Measurements from ENCODE around the gene ARL15. TPM values are rescaled to one million over a fixed set of nuclear protein-coding genes. Genes with fewer than 3 reads are reported as not detected.

The ARL15 gene
- total RNA-seq, 1 experiment from 2014 or later = 140 TPM

DNA sequence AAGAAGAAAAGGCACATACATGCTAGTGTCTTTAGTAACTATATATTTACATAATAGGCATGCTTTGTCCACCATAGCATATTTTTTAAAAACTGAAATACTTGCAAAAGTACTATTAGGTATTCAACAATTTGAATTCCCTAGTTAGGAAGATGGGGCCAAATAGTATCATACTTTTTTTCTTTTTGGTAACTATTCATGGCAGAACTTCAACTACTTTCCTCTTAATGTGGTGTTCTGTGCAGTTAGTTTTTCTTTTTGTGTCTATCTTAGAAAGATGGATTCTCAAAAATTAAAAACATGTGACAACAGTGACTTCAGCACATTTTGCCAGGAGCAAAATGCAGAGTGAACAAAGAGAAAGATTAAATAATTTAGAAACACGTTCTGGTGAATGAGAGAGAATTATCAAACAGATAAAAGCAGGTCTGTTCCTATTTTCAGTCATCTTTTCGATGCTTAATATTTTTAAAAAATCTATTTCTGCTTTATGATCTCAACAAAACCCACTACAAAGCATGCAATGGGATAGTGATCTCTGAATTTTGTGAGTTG lies 341.1 kb downstream of the ARL15 start:
- Mint-ChIP-seq H3K27me3 (ENCODE audit: insufficient read depth, unreplicated experiment) (no peaks in the 10 kb centered on the region), H3K27ac (ENCODE audit: unreplicated experiment) (no peak overlapping the region), H3K4me3 (ENCODE audit: unreplicated experiment) (no peak overlapping the region), H3K4me1 (ENCODE audit: low read depth, unreplicated experiment) (no peaks in the 10 kb centered on the region), H3K36me3 (ENCODE audit: insufficient read depth, unreplicated experiment) (peaks cover 18% of the 10 kb centered on the region), H3K9me3 (ENCODE audit: unreplicated experiment) (no peaks in the 10 kb centered on the region)
- intact Hi-C loops (cut with micrococcal nuclease; ENCODE audit: unreplicated experiment) = no loop called here
- DNase-seq = no peak
- BruUV-seq (replicated peaks) = no TSS peak
- Histone ChIP-seq H3K36me3 (ENCODE audit: control insufficient read depth, insufficient read depth, low read length) (no peaks in the 10 kb centered on the region), H3K4me3 (ENCODE audit: low read depth, low read length) (no peak overlapping the region), H3K9me3 (no peaks in the 10 kb centered on the region), H3K4me1 (no peaks in the 10 kb centered on the region), H3K27me3 (replicated peaks; ENCODE audit: control insufficient read depth, insufficient read depth, low read length) (no peaks in the 10 kb centered on the region)
- CTCF ChIA-PET = no interaction called here
- TF ChIP-seq, protein P1, sequence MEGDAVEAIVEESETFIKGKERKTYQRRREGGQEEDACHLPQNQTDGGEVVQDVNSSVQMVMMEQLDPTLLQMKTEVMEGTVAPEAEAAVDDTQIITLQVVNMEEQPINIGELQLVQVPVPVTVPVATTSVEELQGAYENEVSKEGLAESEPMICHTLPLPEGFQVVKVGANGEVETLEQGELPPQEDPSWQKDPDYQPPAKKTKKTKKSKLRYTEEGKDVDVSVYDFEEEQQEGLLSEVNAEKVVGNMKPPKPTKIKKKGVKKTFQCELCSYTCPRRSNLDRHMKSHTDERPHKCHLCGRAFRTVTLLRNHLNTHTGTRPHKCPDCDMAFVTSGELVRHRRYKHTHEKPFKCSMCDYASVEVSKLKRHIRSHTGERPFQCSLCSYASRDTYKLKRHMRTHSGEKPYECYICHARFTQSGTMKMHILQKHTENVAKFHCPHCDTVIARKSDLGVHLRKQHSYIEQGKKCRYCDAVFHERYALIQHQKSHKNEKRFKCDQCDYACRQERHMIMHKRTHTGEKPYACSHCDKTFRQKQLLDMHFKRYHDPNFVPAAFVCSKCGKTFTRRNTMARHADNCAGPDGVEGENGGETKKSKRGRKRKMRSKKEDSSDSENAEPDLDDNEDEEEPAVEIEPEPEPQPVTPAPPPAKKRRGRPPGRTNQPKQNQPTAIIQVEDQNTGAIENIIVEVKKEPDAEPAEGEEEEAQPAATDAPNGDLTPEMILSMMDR (IDR thresholded peaks at IDR 0.05; ENCODE audit: insufficient read depth in 1 of 2, low read depth in 1 of 2, low read length in 1 of 2, severe bottlenecking in 1 of 2, unreplicated experiment in 1 of 2) = no peak
- POLR2A ChIA-PET = no interaction called here

DNA sequence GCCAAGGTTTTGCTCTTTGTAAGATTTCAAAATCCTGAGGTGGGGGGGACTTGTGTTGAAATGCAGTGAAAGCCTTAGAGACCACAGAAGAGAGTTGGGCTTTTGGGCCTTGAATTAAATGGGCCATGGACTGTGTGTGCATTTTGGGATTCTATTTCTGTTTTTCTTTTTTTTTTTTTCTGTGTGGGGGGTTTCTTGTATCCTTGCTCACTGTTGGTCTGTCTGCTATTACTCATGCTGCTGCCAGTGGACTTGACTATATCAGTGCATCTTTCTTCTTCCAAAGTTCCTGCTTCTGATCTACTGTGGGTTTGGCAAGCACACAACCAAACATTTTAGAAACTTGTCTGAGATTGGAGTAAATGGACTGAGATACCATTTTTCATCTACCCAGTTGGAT lies 344.9 kb downstream of the ARL15 start:
- TF ChIP-seq, protein P1 (IDR thresholded peaks at IDR 0.05; ENCODE audit: insufficient read depth in 1 of 2, low read depth in 1 of 2, low read length in 1 of 2, severe bottlenecking in 1 of 2, unreplicated experiment in 1 of 2) = no peak
- no peak for DNase-seq
- no TSS peak for BruUV-seq (replicated peaks)
- Histone ChIP-seq H3K9me3 (no peaks in the 10 kb centered on the region), H3K4me1 (no peaks in the 10 kb centered on the region), H3K36me3 (ENCODE audit: control insufficient read depth, insufficient read depth, low read length) (no peaks in the 10 kb centered on the region), H3K27me3 (replicated peaks; ENCODE audit: control insufficient read depth, insufficient read depth, low read length) (no peaks in the 10 kb centered on the region), H3K4me3 (ENCODE audit: low read depth, low read length) (no peak overlapping the region)
- Mint-ChIP-seq H3K27ac (ENCODE audit: unreplicated experiment) (no peak overlapping the region), H3K4me3 (ENCODE audit: unreplicated experiment) (no peak overlapping the region), H3K27me3 (ENCODE audit: insufficient read depth, unreplicated experiment) (no peaks in the 10 kb centered on the region), H3K36me3 (ENCODE audit: insufficient read depth, unreplicated experiment) (peaks cover 14% of the 10 kb centered on the region), H3K4me1 (ENCODE audit: low read depth, unreplicated experiment) (no peaks in the 10 kb centered on the region), H3K9me3 (ENCODE audit: unreplicated experiment) (no peaks in the 10 kb centered on the region)
- intact Hi-C loops (cut with micrococcal nuclease; ENCODE audit: unreplicated experiment) = no loop called here
- CTCF ChIA-PET = no interaction called here
- POLR2A ChIA-PET = no interaction called here

DNA sequence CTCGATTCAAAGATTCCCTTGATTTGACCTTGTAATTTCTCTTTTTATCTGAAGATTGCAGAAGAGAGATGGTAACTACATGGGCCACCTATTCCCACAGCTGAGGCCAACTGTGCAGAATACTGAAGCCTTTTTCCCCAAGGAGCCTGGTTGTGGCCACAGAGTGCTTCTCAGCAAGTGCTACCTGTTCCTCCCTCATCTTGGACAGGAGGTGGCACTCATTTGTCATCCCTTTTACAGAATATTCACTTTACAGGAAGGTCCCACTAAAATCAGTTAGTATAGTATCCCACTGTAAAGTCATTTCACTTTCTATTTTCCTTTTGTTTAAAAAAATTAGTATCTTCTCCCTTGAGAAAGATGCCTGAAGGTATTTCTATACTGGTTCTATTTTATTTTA lies 346.4 kb downstream of the ARL15 start:
- Histone ChIP-seq H3K36me3 (ENCODE audit: control insufficient read depth, insufficient read depth, low read length) (no peaks in the 10 kb centered on the region), H3K4me1 (no peaks in the 10 kb centered on the region), H3K4me3 (ENCODE audit: low read depth, low read length) (no peak overlapping the region), H3K27me3 (replicated peaks; ENCODE audit: control insufficient read depth, insufficient read depth, low read length) (no peaks in the 10 kb centered on the region), H3K9me3 (no peaks in the 10 kb centered on the region)
- H3K4me1 Mint-ChIP-seq (ENCODE audit: low read depth, unreplicated experiment) = peaks cover 7% of the 10 kb centered on the region
- no TSS peak for BruUV-seq (replicated peaks)
- peaks cover 10% of the 10 kb centered on the region for H3K36me3 Mint-ChIP-seq (ENCODE audit: insufficient read depth, unreplicated experiment)
- POLR2A ChIA-PET = no interaction called here
- no peaks in the 10 kb centered on the region for H3K9me3 Mint-ChIP-seq (ENCODE audit: unreplicated experiment)
- H3K27me3 Mint-ChIP-seq (ENCODE audit: insufficient read depth, unreplicated experiment) = no peaks in the 10 kb centered on the region
- TF ChIP-seq, protein P1 (IDR thresholded peaks at IDR 0.05; ENCODE audit: insufficient read depth in 1 of 2, low read depth in 1 of 2, low read length in 1 of 2, severe bottlenecking in 1 of 2, unreplicated experiment in 1 of 2) = no peak
- no peak overlapping the region for H3K27ac Mint-ChIP-seq (ENCODE audit: unreplicated experiment)
- DNase-seq = no peak
- CTCF ChIA-PET = no interaction called here
- intact Hi-C loops (cut with micrococcal nuclease; ENCODE audit: unreplicated experiment) = loop anchor here (1.0 kb wide), 1 partner anchor 254 kb away; no protein-coding TSS in a partner anchor
- no peak overlapping the region for H3K4me3 Mint-ChIP-seq (ENCODE audit: unreplicated experiment)

All from Caco-2 (cell line).